Measurements from ENCODE around the gene GRM7.
A peak's percentile ranks its signal among the peaks of the same experiment; 100 is the strongest.

Gene GRM7

DNA sequence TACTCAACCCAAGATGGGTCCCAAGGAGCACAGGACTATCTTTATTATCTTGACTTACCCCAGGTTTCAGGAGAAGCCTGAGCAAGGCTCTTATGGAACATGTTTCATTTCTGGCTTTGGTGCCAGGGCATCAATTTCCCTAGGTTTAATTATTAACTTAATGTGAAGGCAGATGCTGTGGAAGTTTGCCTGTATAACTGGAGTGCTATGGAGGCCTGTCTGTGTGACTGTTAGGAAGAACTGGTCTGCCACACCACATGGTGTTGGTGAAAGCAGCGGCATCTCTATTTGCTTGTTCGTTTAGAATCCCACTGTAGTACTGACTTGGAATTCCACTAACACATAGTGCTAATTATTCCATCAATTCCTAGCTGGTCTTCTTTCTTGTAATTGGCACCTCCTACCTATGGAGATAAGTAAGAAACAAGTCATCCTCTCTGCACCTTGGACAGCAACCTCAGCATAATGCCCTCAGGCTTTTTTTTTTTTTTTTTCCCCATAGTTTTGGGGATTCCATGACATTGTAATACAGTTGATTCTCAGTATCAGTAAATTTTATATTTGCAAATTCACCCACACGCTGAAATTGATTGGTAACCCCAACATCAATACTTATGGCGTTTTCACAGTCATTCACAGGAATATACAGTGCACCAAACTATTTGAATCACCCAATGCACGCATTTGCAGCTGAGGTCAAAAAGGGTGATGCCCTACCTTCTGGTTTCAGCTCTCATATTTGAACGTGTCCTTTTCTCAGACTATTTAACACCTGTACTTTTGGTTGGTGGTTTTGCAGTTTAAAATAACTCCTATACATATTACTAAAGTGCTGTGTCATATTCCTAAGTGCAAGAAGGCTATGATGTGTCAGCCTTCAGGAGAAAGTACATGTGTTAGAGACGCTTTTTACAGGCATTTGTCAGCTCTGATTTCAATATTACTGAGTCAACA lies 867.9 kb downstream of the GRM7 start:
- no peaks in the 10 kb centered on the region for H3K36me3 ChIP-seq (replicated peaks; ENCODE audit: insufficient read depth, low read length)
- H3F3A ChIP-seq (ENCODE audit: insufficient read depth, low read length) = no peaks in the 10 kb centered on the region
- H3K4me3 ChIP-seq (ENCODE audit: low read length) = no peak overlapping the region
- H3K9ac ChIP-seq (ENCODE audit: low read length) = no peak overlapping the region
- no peaks in the 10 kb centered on the region for H3K79me2 ChIP-seq (ENCODE audit: low read length)
- H3K9me2 ChIP-seq (replicated peaks; ENCODE audit: insufficient read depth, low read length) = no peaks in the 10 kb centered on the region
- H3K27me3 ChIP-seq (replicated peaks; ENCODE audit: insufficient read depth, low read length) = no peaks in the 10 kb centered on the region
- H3K4me1 ChIP-seq (ENCODE audit: low read length) = no peaks in the 10 kb centered on the region
- H2AFZ ChIP-seq (ENCODE audit: low read length) = no peak overlapping the region
- DNase-seq = peak; percentile 59
- no peaks in the 10 kb centered on the region for H4K20me1 ChIP-seq (ENCODE audit: insufficient read depth, low read length)
- no peaks in the 10 kb centered on the region for H3K9me3 ChIP-seq (replicated peaks; ENCODE audit: insufficient read depth, low read length)
- no peak overlapping the region for H3K4me2 ChIP-seq (ENCODE audit: low read depth, low read length)
- TF ChIP-seq EZH2 (optimal IDR thresholded peaks at IDR 0.05; ENCODE audit: low read depth, low read length) = no peak
- TF ChIP-seq, protein P1, sequence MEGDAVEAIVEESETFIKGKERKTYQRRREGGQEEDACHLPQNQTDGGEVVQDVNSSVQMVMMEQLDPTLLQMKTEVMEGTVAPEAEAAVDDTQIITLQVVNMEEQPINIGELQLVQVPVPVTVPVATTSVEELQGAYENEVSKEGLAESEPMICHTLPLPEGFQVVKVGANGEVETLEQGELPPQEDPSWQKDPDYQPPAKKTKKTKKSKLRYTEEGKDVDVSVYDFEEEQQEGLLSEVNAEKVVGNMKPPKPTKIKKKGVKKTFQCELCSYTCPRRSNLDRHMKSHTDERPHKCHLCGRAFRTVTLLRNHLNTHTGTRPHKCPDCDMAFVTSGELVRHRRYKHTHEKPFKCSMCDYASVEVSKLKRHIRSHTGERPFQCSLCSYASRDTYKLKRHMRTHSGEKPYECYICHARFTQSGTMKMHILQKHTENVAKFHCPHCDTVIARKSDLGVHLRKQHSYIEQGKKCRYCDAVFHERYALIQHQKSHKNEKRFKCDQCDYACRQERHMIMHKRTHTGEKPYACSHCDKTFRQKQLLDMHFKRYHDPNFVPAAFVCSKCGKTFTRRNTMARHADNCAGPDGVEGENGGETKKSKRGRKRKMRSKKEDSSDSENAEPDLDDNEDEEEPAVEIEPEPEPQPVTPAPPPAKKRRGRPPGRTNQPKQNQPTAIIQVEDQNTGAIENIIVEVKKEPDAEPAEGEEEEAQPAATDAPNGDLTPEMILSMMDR (IDR thresholded peaks at IDR 0.05; ENCODE audit: low read length) = no peak
- TF ChIP-seq EZH2phosphoT487 (IDR thresholded peaks at IDR 0.05; ENCODE audit: low read length) = no peak
- H3K27ac ChIP-seq (ENCODE audit: low read length) = no peak overlapping the region

DNA sequence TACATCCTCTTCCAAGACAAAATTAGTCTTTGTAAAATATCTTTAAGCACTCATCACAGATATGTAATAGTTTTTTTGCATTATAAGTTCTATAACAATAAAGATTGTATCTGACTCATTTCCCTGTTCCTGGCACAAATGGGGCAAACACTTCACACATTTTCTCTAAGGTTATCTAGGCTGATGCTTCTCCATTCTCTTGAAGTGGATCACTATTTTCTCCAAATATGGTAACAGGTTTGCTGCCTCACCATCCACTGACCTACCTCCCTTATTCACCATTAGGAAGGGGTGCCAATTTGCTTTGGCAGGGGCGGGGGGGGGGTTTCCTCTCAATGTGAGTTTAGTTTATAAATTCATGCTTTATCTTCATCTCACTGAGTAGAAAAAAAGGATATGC lies 873.0 kb downstream of the GRM7 start:
- H3K36me3 ChIP-seq (replicated peaks; ENCODE audit: insufficient read depth, low read length) = no peaks in the 10 kb centered on the region
- DNase-seq = no peak
- H3K27me3 ChIP-seq (replicated peaks; ENCODE audit: insufficient read depth, low read length) = no peaks in the 10 kb centered on the region
- H3K27ac ChIP-seq (ENCODE audit: low read length) = no peak overlapping the region
- no peaks in the 10 kb centered on the region for H3K9me3 ChIP-seq (replicated peaks; ENCODE audit: insufficient read depth, low read length)
- H3K4me2 ChIP-seq (ENCODE audit: low read depth, low read length) = no peak overlapping the region
- H2AFZ ChIP-seq (ENCODE audit: low read length) = no peak overlapping the region
- no peaks in the 10 kb centered on the region for H3K79me2 ChIP-seq (ENCODE audit: low read length)
- H4K20me1 ChIP-seq (ENCODE audit: insufficient read depth, low read length) = no peaks in the 10 kb centered on the region
- TF ChIP-seq EZH2 (optimal IDR thresholded peaks at IDR 0.05; ENCODE audit: low read depth, low read length) (no peak), EZH2phosphoT487 (IDR thresholded peaks at IDR 0.05; ENCODE audit: low read length) (no peak)
- TF ChIP-seq, protein P1 (IDR thresholded peaks at IDR 0.05; ENCODE audit: low read length) = no peak
- no peaks in the 10 kb centered on the region for H3K9me2 ChIP-seq (replicated peaks; ENCODE audit: insufficient read depth, low read length)
- no peaks in the 10 kb centered on the region for H3F3A ChIP-seq (ENCODE audit: insufficient read depth, low read length)
- H3K4me1 ChIP-seq (ENCODE audit: low read length) = no peaks in the 10 kb centered on the region
- H3K9ac ChIP-seq (ENCODE audit: low read length) = no peak overlapping the region
- H3K4me3 ChIP-seq (ENCODE audit: low read length) = no peak overlapping the region

DNA sequence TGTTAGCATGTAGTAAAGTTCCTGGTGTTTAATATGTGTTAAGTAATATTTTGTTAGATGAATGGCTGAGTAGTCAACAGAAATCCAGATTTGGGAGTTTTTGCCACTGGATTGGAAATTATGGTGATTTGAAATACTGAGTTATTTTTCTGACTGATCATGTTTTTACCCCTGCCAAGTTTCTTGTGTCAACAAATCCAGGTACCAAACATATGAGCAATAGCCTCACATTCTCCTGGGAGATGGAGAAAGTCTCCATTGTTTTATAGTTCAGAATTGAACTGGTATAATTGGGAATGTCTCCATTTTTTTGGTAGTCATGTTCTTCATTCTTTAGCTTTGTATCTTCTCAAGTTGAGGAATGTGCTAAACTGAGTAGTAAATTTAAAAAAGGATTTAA lies 873.5 kb downstream of the GRM7 start:
- H3K27me3 ChIP-seq (replicated peaks; ENCODE audit: insufficient read depth, low read length) = no peaks in the 10 kb centered on the region
- no peak for TF ChIP-seq EZH2 (optimal IDR thresholded peaks at IDR 0.05; ENCODE audit: low read depth, low read length)
- TF ChIP-seq, protein P1 (IDR thresholded peaks at IDR 0.05; ENCODE audit: low read length) = no peak
- no peak for TF ChIP-seq EZH2phosphoT487 (IDR thresholded peaks at IDR 0.05; ENCODE audit: low read length)
- H3K4me2 ChIP-seq (ENCODE audit: low read depth, low read length) = no peak overlapping the region
- no peaks in the 10 kb centered on the region for H3K4me1 ChIP-seq (ENCODE audit: low read length)
- no peaks in the 10 kb centered on the region for H3K79me2 ChIP-seq (ENCODE audit: low read length)
- no peak for DNase-seq
- no peaks in the 10 kb centered on the region for H3K9me2 ChIP-seq (replicated peaks; ENCODE audit: insufficient read depth, low read length)
- no peak overlapping the region for H3K9ac ChIP-seq (ENCODE audit: low read length)
- H3F3A ChIP-seq (ENCODE audit: insufficient read depth, low read length) = no peaks in the 10 kb centered on the region
- no peak overlapping the region for H3K4me3 ChIP-seq (ENCODE audit: low read length)
- no peaks in the 10 kb centered on the region for H4K20me1 ChIP-seq (ENCODE audit: insufficient read depth, low read length)
- H3K27ac ChIP-seq (ENCODE audit: low read length) = no peak overlapping the region
- no peaks in the 10 kb centered on the region for H3K9me3 ChIP-seq (replicated peaks; ENCODE audit: insufficient read depth, low read length)
- no peak overlapping the region for H2AFZ ChIP-seq (ENCODE audit: low read length)
- no peaks in the 10 kb centered on the region for H3K36me3 ChIP-seq (replicated peaks; ENCODE audit: insufficient read depth, low read length)
